Esophagus muscularis mucosa (tissue), 4 donors: ENCODE results near the gene DTD2. TPM values are rescaled to one million over a fixed set of nuclear protein-coding genes. Genes with fewer than 3 reads are reported as not detected.

Experiments used
- DNase-seq: peaks from one replicate; pipeline ENCODE4 v3.0.0-alpha.2; 2017; ENCODE audit errors: extremely low spot score
- H3K27ac ChIP-seq, 4 donors: fragments of 200-600 bp; sonication (generic); replicated peaks in 1 of 4; 1 replicate in 3 of 4; 2 replicates in 1 of 4; pipeline ENCODE4 v1.5.1; 2016 to 2019; ENCODE audit warnings: mild to moderate bottlenecking in 1 of 4
- H3K27me3 ChIP-seq, 4 donors: fragments of 200-600 bp; sonication (generic); one replicate each; pipeline versions ENCODE4 v1.5.1 to v1.6.0; 2016 to 2019
- H3K36me3 ChIP-seq, 4 donors: fragments of 200-600 bp; sonication (generic); one replicate each; pipeline ENCODE4 v1.5.1; 2016 to 2019
- H3K4me1 ChIP-seq, 4 donors: fragments of 200-600 bp; sonication (generic); one replicate each; pipeline ENCODE4 v1.5.1; 2016 to 2019
- H3K4me3 ChIP-seq, 4 donors: fragments of 200-600 bp; sonication (generic); 1 replicate in 2 of 4; 2 replicates in 2 of 4; pipeline ENCODE4 v1.5.1; 2016 to 2019; ENCODE audit warnings: mild to moderate bottlenecking in 4 of 4, moderate library complexity in 1 of 4
- H3K9me3 ChIP-seq, 4 donors: fragments of 200-600 bp; sonication (generic); 1 replicate in 3 of 4; 2 replicates in 1 of 4; pipeline ENCODE4 v1.5.1; 2016 to 2019
- EP300 ChIP-seq: sonication (generic); formaldehyde crosslinking; IDR thresholded peaks from one replicate; pipeline ENCODE4 v1.6.1; 2017; ENCODE audit warnings: antibody characterized with exemption
- POLR2A ChIP-seq: fragments of 450-650 bp; IDR thresholded peaks from one replicate; pipeline ENCODE4 v1.6.1; 2017; ENCODE audit warnings: antibody characterized with exemption, moderate library complexity, mild to moderate bottlenecking, low read depth
- POLR2AphosphoS5 ChIP-seq, 2 donors: sonication (generic); formaldehyde crosslinking; IDR thresholded peaks; one replicate each; pipeline ENCODE4 v1.6.1; 2017; ENCODE audit warnings: antibody characterized with exemption in 2 of 2
- WGBS: methylation state at CpG from one replicate; pipeline ENCODE4 v1.1.5; 2018; 5-methylcytosine and 5-hydroxymethylcytosine counted together
- intact Hi-C: fragments of 100-400 bp; cut with DNase I; formaldehyde crosslinking; loops from one replicate; pipeline ENCODE4 v1.15.1; 2023
- total RNA-seq, 4 donors: library from RNA; depleted of rRNA; stranded (reverse); fragments of >200 nt; gene quantifications; one replicate each; pipeline versions ENCODE4 v1.1.0 to v1.2.1, GENCODE V29; 2016
- TF ChIP-seq, protein P1 (sequence below), 3 experiments: fragments of 200-600 bp in 2 of 3; fragments of 450-650 bp in 1 of 3; sonication (generic) in 2 of 3; IDR thresholded peaks; one replicate each; pipeline ENCODE4 v1.5.1; 2017 to 2019; ENCODE audit warnings: antibody characterized with exemption in 3 of 3, mild to moderate bottlenecking in 2 of 3, moderate library complexity in 1 of 3

Gene DTD2
- total RNA-seq, 4 donors from 2014 or later: 27.8 to 41.1 (median 32.2) TPM

- Histone ChIP-seq H3K27ac (no peak overlapping the region), H3K9me3 (no peaks in the 10 kb centered on the region), H3K4me1 (peaks cover 3 to 17% (median 10%) of the 10 kb centered on the region in 4 donors), H3K36me3 (peaks cover 0 to 13% (median 11%) of the 10 kb centered on the region in 4 donors), H3K4me3 (no peak overlapping the region), H3K27me3 (no peaks in the 10 kb centered on the region)
- DNase-seq: no peak
- WGBS: 93% methylated on average over 4 of the region's 4 CpGs
- intact Hi-C loops: no loop called here
- no peak for TF ChIP-seq EP300
- no peak for TF ChIP-seq POLR2AphosphoS5 (IDR thresholded peaks at IDR 0.05)
- no peak for TF ChIP-seq POLR2A
- TF ChIP-seq, protein P1, sequence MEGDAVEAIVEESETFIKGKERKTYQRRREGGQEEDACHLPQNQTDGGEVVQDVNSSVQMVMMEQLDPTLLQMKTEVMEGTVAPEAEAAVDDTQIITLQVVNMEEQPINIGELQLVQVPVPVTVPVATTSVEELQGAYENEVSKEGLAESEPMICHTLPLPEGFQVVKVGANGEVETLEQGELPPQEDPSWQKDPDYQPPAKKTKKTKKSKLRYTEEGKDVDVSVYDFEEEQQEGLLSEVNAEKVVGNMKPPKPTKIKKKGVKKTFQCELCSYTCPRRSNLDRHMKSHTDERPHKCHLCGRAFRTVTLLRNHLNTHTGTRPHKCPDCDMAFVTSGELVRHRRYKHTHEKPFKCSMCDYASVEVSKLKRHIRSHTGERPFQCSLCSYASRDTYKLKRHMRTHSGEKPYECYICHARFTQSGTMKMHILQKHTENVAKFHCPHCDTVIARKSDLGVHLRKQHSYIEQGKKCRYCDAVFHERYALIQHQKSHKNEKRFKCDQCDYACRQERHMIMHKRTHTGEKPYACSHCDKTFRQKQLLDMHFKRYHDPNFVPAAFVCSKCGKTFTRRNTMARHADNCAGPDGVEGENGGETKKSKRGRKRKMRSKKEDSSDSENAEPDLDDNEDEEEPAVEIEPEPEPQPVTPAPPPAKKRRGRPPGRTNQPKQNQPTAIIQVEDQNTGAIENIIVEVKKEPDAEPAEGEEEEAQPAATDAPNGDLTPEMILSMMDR (IDR thresholded peaks at IDR 0.05): no peak
Observed at GRCh38 chr14:31405599-31406232, 51.6 kb downstream of the DTD2 start.

DNA sequence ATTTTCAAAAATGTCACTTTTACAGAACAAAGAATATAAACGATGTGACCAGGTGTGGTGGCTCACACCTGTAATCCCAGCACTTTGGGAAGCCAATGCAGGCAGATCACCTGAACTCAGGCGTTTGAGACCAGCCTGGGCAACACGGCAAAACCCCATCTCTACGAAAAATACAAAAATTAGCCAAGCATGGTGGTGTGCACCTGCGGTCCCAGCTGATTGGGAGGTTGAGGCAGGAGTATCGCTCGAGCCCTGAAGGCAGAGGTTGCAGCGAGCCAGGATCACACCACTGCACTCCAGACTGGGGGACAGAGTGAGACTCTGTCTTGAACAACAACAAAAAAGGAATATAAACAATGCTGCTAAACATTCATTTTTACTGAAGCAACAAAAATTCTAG is 52.2 kb downstream of the DTD2 start:
- Histone ChIP-seq H3K27me3 (no peaks in the 10 kb centered on the region), H3K4me3 (no peak overlapping the region), H3K4me1 (peaks cover 0 to 11% (median 7%) of the 10 kb centered on the region in 4 donors), H3K9me3 (no peaks in the 10 kb centered on the region), H3K27ac (no peak overlapping the region), H3K36me3 (peaks cover 0 to 19% (median 14%) of the 10 kb centered on the region in 4 donors)
- WGBS: 97% methylated on average over 8 of the region's 8 CpGs
- DNase-seq: no peak
- intact Hi-C loops: no loop called here
- TF ChIP-seq POLR2A: no peak
- TF ChIP-seq EP300: no peak
- no peak for TF ChIP-seq POLR2AphosphoS5 (IDR thresholded peaks at IDR 0.05)
- TF ChIP-seq, protein P1 (IDR thresholded peaks at IDR 0.05): no peak

GRCh38 chr14:31403707-31404106 is 53.6 kb downstream of the DTD2 start:
- H3K36me3 ChIP-seq: peaks cover 0 to 31% (median 20%) of the 10 kb centered on the region in 4 donors
- H3K4me1 ChIP-seq: peaks cover 0 to 11% (median 6%) of the 10 kb centered on the region in 4 donors
- no peak overlapping the region for H3K4me3 ChIP-seq
- no peaks in the 10 kb centered on the region for H3K9me3 ChIP-seq
- 95% methylated on average over 3 of the region's 3 CpGs for WGBS
- H3K27ac ChIP-seq: no peak overlapping the region
- TF ChIP-seq POLR2A (no peak), POLR2AphosphoS5 (IDR thresholded peaks at IDR 0.05) (no peak), EP300 (no peak)
- TF ChIP-seq, protein P1 (IDR thresholded peaks at IDR 0.05): no peak
- H3K27me3 ChIP-seq: no peaks in the 10 kb centered on the region
- intact Hi-C loops: no loop called here
- no peak for DNase-seq

DNA sequence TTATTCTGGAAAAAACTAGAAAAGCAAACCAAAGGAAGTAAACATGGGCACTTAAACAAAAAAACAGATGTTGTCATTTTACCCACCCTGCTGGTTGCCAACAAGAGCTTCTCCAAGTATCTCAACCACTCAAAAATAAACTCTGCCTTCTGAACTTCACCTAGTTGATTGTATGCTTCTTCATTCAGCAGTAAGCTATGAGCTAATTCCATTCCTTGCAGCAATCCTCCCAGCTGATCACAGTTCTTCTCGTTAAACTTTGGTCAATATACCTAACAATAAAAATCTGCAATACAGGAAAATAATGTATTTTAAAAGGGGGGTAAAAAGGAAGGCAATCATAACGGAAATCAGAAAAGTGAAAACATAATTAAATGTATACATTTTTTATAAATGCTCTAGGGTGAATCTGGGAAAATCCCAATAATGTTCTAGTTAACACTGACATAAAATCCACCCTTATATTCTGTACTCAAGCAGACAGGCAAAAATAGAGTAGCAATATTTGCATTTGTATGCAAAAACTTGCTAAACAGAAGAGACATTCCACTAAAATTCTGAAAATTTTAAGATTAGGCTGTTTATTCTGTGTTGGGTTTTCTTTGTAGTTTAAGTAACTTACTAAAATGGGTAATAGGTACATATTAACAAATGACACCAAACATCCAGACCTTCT is 54.4 kb downstream of the DTD2 start:
- DNase-seq: no peak
- peaks cover 0 to 39% (median 28%) of the 10 kb centered on the region in 4 donors for H3K36me3 ChIP-seq
- WGBS: 78% methylated on average over 2 of the region's 2 CpGs
- H3K27me3 ChIP-seq: no peaks in the 10 kb centered on the region
- no peak overlapping the region for H3K27ac ChIP-seq
- H3K4me1 ChIP-seq: peaks cover 0 to 11% (median 6%) of the 10 kb centered on the region in 4 donors
- no peaks in the 10 kb centered on the region for H3K9me3 ChIP-seq
- TF ChIP-seq EP300: no peak
- no peak for TF ChIP-seq POLR2A
- TF ChIP-seq, protein P1 (IDR thresholded peaks at IDR 0.05): no peak
- TF ChIP-seq POLR2AphosphoS5 (IDR thresholded peaks at IDR 0.05): no peak
- intact Hi-C loops: no loop called here
- no peak overlapping the region for H3K4me3 ChIP-seq
